Caco-2 (cell line): ENCODE results near the gene NDUFAB1. TPM values are rescaled to one million over a fixed set of nuclear protein-coding genes. Genes with fewer than 3 reads are reported as not detected.
"Not testable (repeated sequence)": the region's sequence is repeated elsewhere in the genome, so short reads cannot be mapped to it uniquely, and the experiment has no call there.

Experiments used
- BruUV-seq: library from RNA; stranded (reverse); fragments of 400-500 nt; replicated peaks from 2 replicates; lab custom pipeline; 2021; lab: Mats Ljungman, UMichigan
- CTCF ChIA-PET: fragments of 300-600 bp; sonication (Branson Sonifier 250); formaldehyde crosslinking; loops from one replicate; lab custom pipeline; 2022; ENCODE audit warnings: antibody characterized with exemption; lab: Charles Lee
- POLR2A ChIA-PET: fragments of 300-600 bp; sonication (Branson Sonifier 250); formaldehyde crosslinking; loops from one replicate; lab custom pipeline; 2022; ENCODE audit warnings: antibody characterized with exemption; lab: Charles Lee
- DNase-seq, 2 experiments: peaks; one replicate each; pipeline versions ENCODE4 v3.0.0 to v3.0.0-alpha.2; 2020 to 2022
- H3K27me3 ChIP-seq: replicated peaks from 2 replicates; pipeline ENCODE4 v1.6.0; 2011; ENCODE audit warnings: low read length; ENCODE audit not compliant: control insufficient read depth, insufficient read depth
- H3K36me3 ChIP-seq: 2 replicates; pipeline ENCODE4 v1.5.1; 2011; ENCODE audit warnings: low read length; ENCODE audit not compliant: control insufficient read depth, insufficient read depth
- H3K4me1 ChIP-seq: fragments of 250-450 bp; sonication (Bioruptor Pico); 2 replicates; pipeline ENCODE4 v1.5.1; 2020; ENCODE audit warnings: mild to moderate bottlenecking
- H3K4me3 ChIP-seq: 2 replicates; pipeline ENCODE4 v1.5.1; 2011; ENCODE audit warnings: low read depth, mild to moderate bottlenecking, control low read depth, low read length
- H3K9me3 ChIP-seq: fragments of 250-450 bp; sonication (Bioruptor Pico); 2 replicates; pipeline ENCODE4 v1.5.1; 2020; ENCODE audit warnings: mild to moderate bottlenecking, moderate library complexity
- H3K27ac Mint-ChIP-seq: one replicate; pipeline ENCODE4 v1.8.0; 2022; ENCODE audit warnings: mixed read lengths; ENCODE audit not compliant: unreplicated experiment
- H3K27me3 Mint-ChIP-seq: one replicate; pipeline ENCODE4 v1.8.0; 2022; ENCODE audit warnings: mixed read lengths; ENCODE audit not compliant: insufficient read depth, unreplicated experiment
- H3K36me3 Mint-ChIP-seq: one replicate; pipeline ENCODE4 v1.8.0; 2022; ENCODE audit warnings: mild to moderate bottlenecking, mixed read lengths; ENCODE audit not compliant: insufficient read depth, unreplicated experiment
- H3K4me1 Mint-ChIP-seq: one replicate; pipeline ENCODE4 v1.8.0; 2022; ENCODE audit warnings: low read depth, mixed read lengths; ENCODE audit not compliant: unreplicated experiment
- H3K4me3 Mint-ChIP-seq: one replicate; pipeline ENCODE4 v1.8.0; 2022; ENCODE audit warnings: mild to moderate bottlenecking, moderate library complexity, mixed read lengths; ENCODE audit not compliant: unreplicated experiment
- H3K9me3 Mint-ChIP-seq: one replicate; pipeline ENCODE4 v1.8.0; 2022; ENCODE audit warnings: mixed read lengths; ENCODE audit not compliant: unreplicated experiment
- intact Hi-C: fragments of 100-400 bp; cut with micrococcal nuclease; formaldehyde crosslinking; loops from one replicate; pipeline ENCODE4 v1.10.0; 2022; ENCODE audit not compliant: unreplicated experiment
- total RNA-seq: library from RNA; stranded (reverse); gene quantifications from 2 replicates; pipeline ENCODE4 v1.2.3, GENCODE V29; 2022
- TF ChIP-seq, protein P1 (sequence below), 2 experiments: fragments of 200-600 bp in 1 of 2; IDR thresholded peaks; 1 replicate in 1 of 2; 2 replicates in 1 of 2; pipeline versions ENCODE4 v1.5.1 to v1.8.0; 2011 to 2022; ENCODE audit warnings: antibody characterized with exemption in 1 of 2, control low read depth in 1 of 2, inconsistent platforms in 1 of 2, low read depth in 1 of 2, low read length in 1 of 2, mild to moderate bottlenecking in 1 of 2, moderate library complexity in 1 of 2; ENCODE audit not compliant: insufficient read depth in 1 of 2, severe bottlenecking in 1 of 2, unreplicated experiment in 1 of 2

NDUFAB1 gene
- total RNA-seq, 1 experiment from 2014 or later: 87.1 TPM

DNA sequence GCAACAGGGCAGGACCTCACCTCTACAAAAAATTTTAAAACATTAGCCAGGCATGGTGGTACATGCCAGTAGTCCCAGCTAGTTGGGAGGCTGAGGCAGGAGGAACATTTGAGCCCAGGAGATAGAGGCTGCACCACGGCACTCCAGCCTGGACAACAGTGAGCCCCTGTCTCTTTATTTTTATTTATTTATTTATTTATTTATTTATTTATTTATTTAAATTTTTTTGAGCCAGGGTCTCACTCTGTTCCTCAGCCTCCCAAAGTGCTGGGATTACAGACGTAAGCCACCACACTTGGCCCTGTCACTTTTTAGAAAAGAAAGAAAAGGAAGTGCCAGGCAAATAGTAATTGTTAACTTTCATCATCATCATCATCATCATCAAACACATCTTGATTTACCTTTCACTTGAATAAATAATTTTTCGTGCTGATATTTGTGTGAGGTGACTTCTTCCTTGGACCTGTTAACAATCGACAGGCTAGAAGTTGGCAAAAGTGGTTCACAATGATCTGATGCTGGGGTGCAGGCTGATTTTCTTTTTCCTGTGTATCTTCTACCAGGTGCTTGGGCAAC lies 38.4 kb upstream of the NDUFAB1 start:
- TF ChIP-seq, protein P1, sequence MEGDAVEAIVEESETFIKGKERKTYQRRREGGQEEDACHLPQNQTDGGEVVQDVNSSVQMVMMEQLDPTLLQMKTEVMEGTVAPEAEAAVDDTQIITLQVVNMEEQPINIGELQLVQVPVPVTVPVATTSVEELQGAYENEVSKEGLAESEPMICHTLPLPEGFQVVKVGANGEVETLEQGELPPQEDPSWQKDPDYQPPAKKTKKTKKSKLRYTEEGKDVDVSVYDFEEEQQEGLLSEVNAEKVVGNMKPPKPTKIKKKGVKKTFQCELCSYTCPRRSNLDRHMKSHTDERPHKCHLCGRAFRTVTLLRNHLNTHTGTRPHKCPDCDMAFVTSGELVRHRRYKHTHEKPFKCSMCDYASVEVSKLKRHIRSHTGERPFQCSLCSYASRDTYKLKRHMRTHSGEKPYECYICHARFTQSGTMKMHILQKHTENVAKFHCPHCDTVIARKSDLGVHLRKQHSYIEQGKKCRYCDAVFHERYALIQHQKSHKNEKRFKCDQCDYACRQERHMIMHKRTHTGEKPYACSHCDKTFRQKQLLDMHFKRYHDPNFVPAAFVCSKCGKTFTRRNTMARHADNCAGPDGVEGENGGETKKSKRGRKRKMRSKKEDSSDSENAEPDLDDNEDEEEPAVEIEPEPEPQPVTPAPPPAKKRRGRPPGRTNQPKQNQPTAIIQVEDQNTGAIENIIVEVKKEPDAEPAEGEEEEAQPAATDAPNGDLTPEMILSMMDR (IDR thresholded peaks at IDR 0.05; ENCODE audit: insufficient read depth in 1 of 2, low read depth in 1 of 2, low read length in 1 of 2, severe bottlenecking in 1 of 2, unreplicated experiment in 1 of 2): no peak
- POLR2A ChIA-PET: no interaction called here
- Histone ChIP-seq H3K36me3 (no peaks in the 10 kb centered on the region), H3K27me3 (no peaks in the 10 kb centered on the region), H3K4me3 (no peak overlapping the region), H3K9me3 (no peaks in the 10 kb centered on the region), H3K4me1 (no peaks in the 10 kb centered on the region)
- intact Hi-C loops: no loop called here
- H3K9me3 Mint-ChIP-seq: no peaks in the 10 kb centered on the region
- no peaks in the 10 kb centered on the region for H3K27me3 Mint-ChIP-seq
- DNase-seq: no peak
- H3K27ac Mint-ChIP-seq: no peak overlapping the region
- H3K4me3 Mint-ChIP-seq: no peak overlapping the region
- H3K36me3 Mint-ChIP-seq: peaks cover 29% of the 10 kb centered on the region
- CTCF ChIA-PET: no interaction called here
- BruUV-seq: no TSS peak
- H3K4me1 Mint-ChIP-seq: no peaks in the 10 kb centered on the region

DNA sequence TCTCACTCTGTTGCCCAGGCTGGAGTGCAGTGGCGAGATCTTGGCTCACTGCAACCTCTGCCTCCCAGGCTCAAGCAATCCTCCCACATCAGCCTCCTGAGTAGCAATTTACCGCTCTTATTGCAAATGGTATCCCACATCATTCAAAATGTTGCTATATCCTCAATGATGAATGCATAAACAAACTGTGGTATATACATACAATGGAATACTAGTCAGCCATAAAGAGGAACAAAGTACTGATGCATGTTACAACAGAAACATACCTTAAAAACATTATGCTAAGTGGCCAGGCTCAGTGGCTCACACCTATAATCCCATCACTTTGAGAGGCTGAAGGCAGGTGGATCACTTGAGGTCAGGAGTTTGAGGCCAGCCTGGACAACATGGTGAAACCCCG lies 35.8 kb upstream of the NDUFAB1 start:
- H3K4me1 Mint-ChIP-seq, H3K4me1 ChIP-seq, H3K27me3 Mint-ChIP-seq, H3K9me3 ChIP-seq, H3K27me3 ChIP-seq, BruUV-seq, POLR2A ChIA-PET, intact Hi-C loops, H3K36me3 ChIP-seq, DNase-seq, CTCF ChIA-PET, H3K4me3 ChIP-seq, H3K9me3 Mint-ChIP-seq, H3K27ac Mint-ChIP-seq, H3K4me3 Mint-ChIP-seq: not testable (repeated sequence)
- peaks cover 33% of the 10 kb centered on the region for H3K36me3 Mint-ChIP-seq

DNA sequence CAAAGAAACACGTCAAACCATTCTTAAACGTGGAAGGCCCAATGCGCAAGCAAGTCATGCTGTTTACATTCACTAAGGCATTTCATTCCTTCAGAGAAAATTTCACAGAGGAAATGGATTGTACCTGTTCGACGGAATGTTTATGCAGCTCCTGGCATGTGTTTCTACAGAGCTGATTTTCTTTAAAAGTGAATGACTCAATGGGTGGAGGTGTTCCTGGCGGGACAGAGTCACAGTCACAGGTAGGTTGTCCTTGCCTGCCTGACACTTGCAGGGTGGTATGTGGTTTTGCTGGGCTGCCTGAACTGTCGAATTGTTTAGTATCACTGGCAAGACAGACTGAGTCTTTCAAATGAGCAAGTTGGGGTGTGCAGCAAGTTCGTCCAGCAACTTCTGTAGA lies 33.4 kb upstream of the NDUFAB1 start:
- ChIA-PET CTCF (no interaction called here), POLR2A (no interaction called here)
- peaks cover 40% of the 10 kb centered on the region for H3K36me3 Mint-ChIP-seq
- H3K4me1 ChIP-seq: no peaks in the 10 kb centered on the region
- DNase-seq: no peak
- no peaks in the 10 kb centered on the region; the same call in 1 of the 2 replicates for H3K36me3 ChIP-seq
- no peaks in the 10 kb centered on the region for H3K27me3 ChIP-seq
- no peaks in the 10 kb centered on the region for H3K27me3 Mint-ChIP-seq
- H3K9me3 ChIP-seq: no peaks in the 10 kb centered on the region
- no TSS peak for BruUV-seq
- H3K4me1 Mint-ChIP-seq: no peaks in the 10 kb centered on the region
- intact Hi-C loops: no loop called here
- TF ChIP-seq, protein P1 (IDR thresholded peaks at IDR 0.05; ENCODE audit: insufficient read depth in 1 of 2, low read depth in 1 of 2, low read length in 1 of 2, severe bottlenecking in 1 of 2, unreplicated experiment in 1 of 2): no peak
- H3K4me3 ChIP-seq: no peak overlapping the region
- no peak overlapping the region for H3K27ac Mint-ChIP-seq
- no peak overlapping the region for H3K4me3 Mint-ChIP-seq
- H3K9me3 Mint-ChIP-seq: no peaks in the 10 kb centered on the region
